MM.1S (cell line): ENCODE measurements around the gene FUT8.
"Not testable (repeated sequence)": the region's sequence is repeated elsewhere in the genome, so short reads cannot be mapped to it uniquely, and the experiment has no call there.

ENCODE experiments used
- DNase-seq: peaks from one replicate; pipeline ENCODE4 v3.0.0-alpha.2; 2015
- H2AFZ ChIP-seq: fragments of 300-600 bp; sonication (generic); 2 replicates; pipeline ENCODE4 v1.6.0; 2016; ENCODE audit warnings: antibody characterized with exemption, low read length
- H3F3A ChIP-seq: fragments of 300-600 bp; sonication (generic); 2 replicates; pipeline ENCODE4 v1.6.1; 2016; ENCODE audit warnings: mild to moderate bottlenecking, antibody characterized with exemption, low read length, moderate library complexity, mixed read lengths; ENCODE audit not compliant: insufficient read depth
- H3K27ac ChIP-seq: fragments of 300-600 bp; sonication (generic); 2 replicates; pipeline ENCODE4 v1.5.1; 2016; ENCODE audit warnings: mild to moderate bottlenecking, low read length
- H3K27me3 ChIP-seq: fragments of 300-600 bp; sonication (generic); replicated peaks from 2 replicates; pipeline ENCODE4 v1.6.0; 2016; ENCODE audit warnings: low read length; ENCODE audit not compliant: insufficient read depth
- H3K36me3 ChIP-seq: fragments of 300-600 bp; sonication (generic); replicated peaks from 2 replicates; pipeline ENCODE4 v1.6.1; 2016; ENCODE audit warnings: mild to moderate bottlenecking, low read length, mixed read lengths; ENCODE audit not compliant: insufficient read depth
- H3K4me1 ChIP-seq: fragments of 300-600 bp; sonication (generic); 2 replicates; pipeline ENCODE4 v1.6.1; 2016; ENCODE audit warnings: low read length, mixed read lengths
- H3K4me2 ChIP-seq: fragments of 300-600 bp; sonication (generic); 2 replicates; pipeline ENCODE4 v1.6.0; 2016; ENCODE audit warnings: low read depth, low read length
- H3K4me3 ChIP-seq: fragments of 300-600 bp; sonication (generic); 2 replicates; pipeline ENCODE4 v1.5.1; 2016; ENCODE audit warnings: low read length, mixed read lengths
- H3K79me2 ChIP-seq: fragments of 300-600 bp; sonication (generic); 2 replicates; pipeline ENCODE4 v1.6.1; 2016; ENCODE audit warnings: mixed run types, low read length, mixed read lengths
- H3K9ac ChIP-seq: fragments of 300-600 bp; sonication (generic); 2 replicates; pipeline ENCODE4 v1.6.1; 2016; ENCODE audit warnings: low read length, mixed read lengths
- H3K9me2 ChIP-seq: fragments of 300-600 bp; sonication (generic); replicated peaks from 2 replicates; pipeline ENCODE4 v1.6.1; 2016; ENCODE audit warnings: mild to moderate bottlenecking, low read length, mixed read lengths; ENCODE audit not compliant: insufficient read depth
- H3K9me3 ChIP-seq: fragments of 300-600 bp; sonication (generic); replicated peaks from 2 replicates; pipeline ENCODE4 v1.6.1; 2016; ENCODE audit warnings: mild to moderate bottlenecking, low read length, mixed read lengths; ENCODE audit not compliant: insufficient read depth
- H4K20me1 ChIP-seq: fragments of 300-600 bp; sonication (generic); 2 replicates; pipeline ENCODE4 v1.6.1; 2016; ENCODE audit warnings: mild to moderate bottlenecking, low read length, moderate library complexity, mixed read lengths; ENCODE audit not compliant: insufficient read depth
- EZH2 ChIP-seq: fragments of 300-600 bp; sonication (generic); optimal IDR thresholded peaks from 2 replicates; pipeline ENCODE3; 2017; ENCODE audit warnings: low read depth, mild to moderate bottlenecking, antibody characterized with exemption, low read length, mixed read lengths
- EZH2phosphoT487 ChIP-seq: fragments of 300-600 bp; sonication (generic); IDR thresholded peaks from 2 replicates; pipeline ENCODE4 v1.6.1; 2018; ENCODE audit warnings: antibody characterized with exemption, low read length
- TF ChIP-seq, protein P1 (sequence below): fragments of 300-600 bp; sonication (generic); IDR thresholded peaks from 2 replicates; pipeline ENCODE4 v1.5.1; 2016; ENCODE audit warnings: antibody characterized with exemption, low read length, mixed read lengths

The FUT8 gene

DNA sequence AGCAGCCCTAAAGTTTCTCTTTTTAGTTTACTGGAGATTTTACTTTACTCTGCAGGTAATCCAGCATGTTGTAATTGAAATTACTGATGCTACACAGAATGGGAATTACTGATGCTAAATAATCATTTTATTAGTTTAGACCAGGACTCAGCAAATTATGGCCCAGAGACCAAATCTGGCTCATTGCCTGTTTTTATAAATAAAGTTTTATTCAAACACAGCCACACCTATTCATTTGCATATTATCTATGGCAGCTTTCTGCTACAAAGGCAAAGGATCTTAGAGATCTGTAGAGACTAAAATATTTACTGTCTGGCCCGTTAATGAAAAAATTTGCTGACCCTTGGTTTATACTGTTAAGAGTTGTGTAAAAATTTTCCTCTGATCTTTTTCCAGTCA, 216.1 kb downstream of the FUT8 start:
- H3K4me3 ChIP-seq = no peak overlapping the region
- no peak overlapping the region for H3K4me2 ChIP-seq
- no peaks in the 10 kb centered on the region for H3K9me3 ChIP-seq
- H3K27me3 ChIP-seq = no peaks in the 10 kb centered on the region
- no peak overlapping the region for H2AFZ ChIP-seq
- H3F3A ChIP-seq = no peaks in the 10 kb centered on the region
- H3K4me1 ChIP-seq = peaks cover 13% of the 10 kb centered on the region; the same call in 1 of the 2 replicates
- DNase-seq = no peak
- no peaks in the 10 kb centered on the region for H4K20me1 ChIP-seq
- H3K9me2 ChIP-seq = no peaks in the 10 kb centered on the region
- TF ChIP-seq, protein P1, sequence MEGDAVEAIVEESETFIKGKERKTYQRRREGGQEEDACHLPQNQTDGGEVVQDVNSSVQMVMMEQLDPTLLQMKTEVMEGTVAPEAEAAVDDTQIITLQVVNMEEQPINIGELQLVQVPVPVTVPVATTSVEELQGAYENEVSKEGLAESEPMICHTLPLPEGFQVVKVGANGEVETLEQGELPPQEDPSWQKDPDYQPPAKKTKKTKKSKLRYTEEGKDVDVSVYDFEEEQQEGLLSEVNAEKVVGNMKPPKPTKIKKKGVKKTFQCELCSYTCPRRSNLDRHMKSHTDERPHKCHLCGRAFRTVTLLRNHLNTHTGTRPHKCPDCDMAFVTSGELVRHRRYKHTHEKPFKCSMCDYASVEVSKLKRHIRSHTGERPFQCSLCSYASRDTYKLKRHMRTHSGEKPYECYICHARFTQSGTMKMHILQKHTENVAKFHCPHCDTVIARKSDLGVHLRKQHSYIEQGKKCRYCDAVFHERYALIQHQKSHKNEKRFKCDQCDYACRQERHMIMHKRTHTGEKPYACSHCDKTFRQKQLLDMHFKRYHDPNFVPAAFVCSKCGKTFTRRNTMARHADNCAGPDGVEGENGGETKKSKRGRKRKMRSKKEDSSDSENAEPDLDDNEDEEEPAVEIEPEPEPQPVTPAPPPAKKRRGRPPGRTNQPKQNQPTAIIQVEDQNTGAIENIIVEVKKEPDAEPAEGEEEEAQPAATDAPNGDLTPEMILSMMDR = no peak
- TF ChIP-seq EZH2 (no peak), EZH2phosphoT487 (no peak)
- no peaks in the 10 kb centered on the region for H3K79me2 ChIP-seq
- H3K9ac ChIP-seq = no peak overlapping the region
- H3K27ac ChIP-seq = no peak overlapping the region
- H3K36me3 ChIP-seq = no peaks in the 10 kb centered on the region

DNA sequence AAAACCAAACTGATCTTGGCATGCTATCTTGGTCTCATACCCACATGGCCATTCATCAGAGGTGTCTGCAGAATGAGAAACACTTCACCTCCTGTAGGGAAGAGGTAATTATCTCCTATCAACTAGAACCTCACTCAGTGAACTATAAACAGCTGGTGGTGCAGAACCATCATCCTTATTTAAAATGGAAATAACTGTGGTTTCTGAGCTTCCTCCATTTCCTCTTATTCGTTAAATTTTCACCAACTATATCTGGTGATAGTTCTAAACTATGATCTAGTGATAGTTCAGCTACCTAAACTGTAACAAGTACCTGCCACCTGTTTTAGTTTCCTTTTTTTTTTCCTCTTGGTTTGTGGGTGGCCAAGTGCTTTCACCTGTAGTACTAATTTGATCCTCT, 218.5 kb downstream of the FUT8 start:
- TF ChIP-seq, protein P1 = no peak
- TF ChIP-seq EZH2phosphoT487 (no peak), EZH2 (no peak)
- Histone ChIP-seq H3K27ac (no peak overlapping the region), H4K20me1 (no peaks in the 10 kb centered on the region), H2AFZ (no peak overlapping the region), H3K4me1 (peaks cover 13% of the 10 kb centered on the region; the same call in 1 of the 2 replicates), H3K9ac (no peak overlapping the region), H3K27me3 (no peaks in the 10 kb centered on the region), H3K79me2 (no peaks in the 10 kb centered on the region), H3K4me2 (no peak overlapping the region), H3K9me3 (no peaks in the 10 kb centered on the region), H3K36me3 (no peaks in the 10 kb centered on the region), H3K9me2 (no peaks in the 10 kb centered on the region), H3K4me3 (no peak overlapping the region), H3F3A (no peaks in the 10 kb centered on the region)
- DNase-seq = peak; percentile 30

DNA sequence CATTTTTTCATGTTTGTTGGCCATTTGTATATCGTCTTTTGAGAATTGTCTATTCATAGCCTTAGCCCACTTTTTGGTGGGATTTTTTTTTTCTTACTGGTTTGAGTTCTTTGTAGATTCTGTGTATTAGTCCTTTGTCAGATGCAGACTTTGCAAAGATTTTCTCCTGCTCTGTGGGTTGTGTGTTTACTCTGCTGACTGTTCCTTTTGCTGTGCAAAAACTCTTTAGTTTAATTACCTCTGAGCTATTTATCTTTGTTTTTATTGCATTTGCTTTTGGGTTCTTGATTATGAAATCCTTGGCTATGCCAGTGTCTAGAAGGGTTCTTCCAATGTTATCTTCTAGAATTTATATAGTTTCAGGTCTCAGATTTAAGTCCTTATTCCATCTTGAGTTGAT, 220.0 kb downstream of the FUT8 start:
- H3K27ac ChIP-seq = no peak overlapping the region
- H3K9me3 ChIP-seq = no peaks in the 10 kb centered on the region
- H3K4me2 ChIP-seq = no peak overlapping the region
- H3K9me2 ChIP-seq = no peaks in the 10 kb centered on the region
- H3K4me3 ChIP-seq = no peak overlapping the region
- H3K36me3 ChIP-seq = no peaks in the 10 kb centered on the region
- no peak overlapping the region for H3K9ac ChIP-seq
- no peaks in the 10 kb centered on the region for H4K20me1 ChIP-seq
- no peaks in the 10 kb centered on the region for H3K27me3 ChIP-seq
- H3K4me1 ChIP-seq = peaks cover 13% of the 10 kb centered on the region; the same call in 1 of the 2 replicates
- H2AFZ ChIP-seq = no peak overlapping the region
- H3F3A ChIP-seq = no peaks in the 10 kb centered on the region
- DNase-seq = no peak
- TF ChIP-seq EZH2 (no peak), EZH2phosphoT487 (no peak)
- TF ChIP-seq, protein P1 = no peak
- H3K79me2 ChIP-seq = no peaks in the 10 kb centered on the region

DNA sequence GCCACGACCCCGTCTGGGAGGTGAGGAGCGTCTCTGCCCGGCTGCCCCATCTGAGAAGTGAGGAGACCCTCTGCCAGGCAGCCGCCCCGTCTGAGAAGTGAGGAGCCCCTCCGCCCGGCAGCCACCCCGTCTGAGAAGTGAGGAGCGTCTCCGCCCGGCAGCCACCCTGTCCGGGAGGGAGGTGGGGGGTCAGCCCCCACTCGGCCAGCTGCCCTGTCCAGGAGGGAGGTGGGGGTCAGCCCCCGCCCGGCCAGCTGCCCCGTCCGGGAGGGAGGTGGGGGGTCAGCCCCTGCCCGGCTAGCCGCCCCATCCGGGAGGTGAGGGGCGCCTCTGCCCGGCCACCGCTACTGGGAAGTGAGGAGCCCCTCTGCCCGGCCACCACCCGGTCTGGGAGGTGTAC, 221.1 kb downstream of the FUT8 start:
- H3K9me3 ChIP-seq, H3F3A ChIP-seq, H3K27ac ChIP-seq, H3K4me2 ChIP-seq, H3K79me2 ChIP-seq, H3K9me2 ChIP-seq, DNase-seq, H2AFZ ChIP-seq, H3K27me3 ChIP-seq, H3K4me3 ChIP-seq, H3K9ac ChIP-seq, H3K36me3 ChIP-seq, H4K20me1 ChIP-seq: not testable (repeated sequence)
- peaks cover 13% of the 10 kb centered on the region; the same call in 1 of the 2 replicates for H3K4me1 ChIP-seq
